GM18861 (cell line): Measurements from ENCODE around the gene IL26.

Source experiments
- ATAC-seq: cut with Tn5 transposase; IDR thresholded peaks from one replicate; pipeline ENCODE4 v1.9.1; 2021; ENCODE audit not compliant: unreplicated experiment

IL26 gene, protein sequence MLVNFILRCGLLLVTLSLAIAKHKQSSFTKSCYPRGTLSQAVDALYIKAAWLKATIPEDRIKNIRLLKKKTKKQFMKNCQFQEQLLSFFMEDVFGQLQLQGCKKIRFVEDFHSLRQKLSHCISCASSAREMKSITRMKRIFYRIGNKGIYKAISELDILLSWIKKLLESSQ

DNA sequence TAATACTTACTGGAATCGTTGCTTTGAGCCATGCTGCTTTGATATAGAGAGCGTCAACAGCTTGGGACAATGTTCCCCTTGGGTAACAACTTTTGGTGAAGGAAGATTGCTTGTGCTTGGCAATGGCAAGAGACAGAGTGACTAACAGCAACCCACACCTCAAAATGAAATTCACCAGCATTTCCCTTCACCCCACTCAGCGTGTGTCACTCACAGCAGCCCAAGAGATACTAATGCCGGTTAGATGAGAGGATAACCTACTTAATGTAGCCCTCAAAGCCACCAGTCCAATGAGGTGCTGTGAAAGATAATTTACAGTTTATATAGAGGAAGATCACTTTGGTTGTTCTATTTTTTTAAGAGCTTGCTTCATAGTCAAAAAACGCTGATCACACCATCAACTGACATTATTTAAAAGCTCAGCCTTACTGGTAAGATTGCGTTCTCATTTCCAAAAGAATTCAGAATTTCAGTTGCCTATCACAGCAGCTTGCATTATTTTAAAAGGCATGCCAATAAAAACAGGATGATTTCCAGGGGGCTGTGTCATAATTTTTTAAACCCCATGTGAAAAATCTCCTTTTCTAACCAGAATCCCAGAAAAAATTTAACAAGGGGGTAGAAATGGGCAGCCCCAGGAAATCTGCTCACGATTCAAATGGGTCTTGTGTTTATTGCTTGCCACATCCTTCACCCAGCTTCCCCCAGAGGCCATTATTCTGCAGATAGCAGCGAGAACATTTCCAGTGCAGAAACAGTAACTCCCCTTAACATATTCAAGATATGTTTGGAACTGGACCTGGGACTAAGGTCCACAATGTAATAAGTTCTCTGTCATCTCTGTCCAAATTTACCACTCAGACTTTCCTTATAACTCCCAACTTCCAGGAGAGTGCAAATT lies at the start of gene IL26:
TSS of gene IL26 (minus strand) at position 235 of the 901 bp plus-strand sequence. CDS start at position 181, 54 bp downstream.
- no peak for ATAC-seq

DNA sequence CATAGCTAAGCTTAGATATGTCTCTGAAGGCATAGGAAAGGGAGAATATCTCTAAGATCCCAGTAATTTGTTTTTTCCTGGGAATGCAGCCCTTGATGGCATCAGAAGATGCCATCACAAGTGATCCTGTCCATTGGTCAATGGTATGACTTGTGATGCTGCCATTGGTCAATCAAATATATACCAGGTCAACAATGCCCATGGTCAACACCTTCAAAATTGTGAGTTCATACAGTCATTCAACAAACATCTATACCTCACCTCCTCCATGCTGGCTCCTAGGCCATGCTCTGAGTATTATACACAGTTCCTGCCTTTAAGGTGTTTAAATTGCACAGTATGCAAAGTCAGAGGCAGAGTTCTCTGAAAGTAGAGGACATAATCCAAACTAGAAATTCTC lies 47.1 kb upstream of the IL26 start:
- no peak for ATAC-seq

DNA sequence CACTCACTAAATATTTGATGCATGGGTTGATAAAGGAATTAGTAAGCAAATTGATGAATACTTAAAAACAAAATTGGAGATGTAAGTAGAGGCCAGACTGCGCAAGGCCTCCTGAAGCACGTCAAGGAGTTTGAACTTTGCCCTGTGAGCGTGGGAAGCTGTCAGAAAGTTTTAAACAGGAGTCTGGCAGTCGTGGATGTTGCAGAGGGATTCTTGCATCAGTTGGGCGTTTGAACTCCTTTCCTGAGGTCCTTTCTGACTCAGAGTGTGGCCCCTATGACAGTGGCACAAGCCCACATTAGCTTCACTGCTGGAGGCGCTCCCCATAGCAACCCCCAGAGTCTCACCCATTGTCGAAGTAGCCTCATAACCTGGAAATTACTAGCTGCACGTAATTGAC lies 45.7 kb upstream of the IL26 start:
- no peak for ATAC-seq

DNA sequence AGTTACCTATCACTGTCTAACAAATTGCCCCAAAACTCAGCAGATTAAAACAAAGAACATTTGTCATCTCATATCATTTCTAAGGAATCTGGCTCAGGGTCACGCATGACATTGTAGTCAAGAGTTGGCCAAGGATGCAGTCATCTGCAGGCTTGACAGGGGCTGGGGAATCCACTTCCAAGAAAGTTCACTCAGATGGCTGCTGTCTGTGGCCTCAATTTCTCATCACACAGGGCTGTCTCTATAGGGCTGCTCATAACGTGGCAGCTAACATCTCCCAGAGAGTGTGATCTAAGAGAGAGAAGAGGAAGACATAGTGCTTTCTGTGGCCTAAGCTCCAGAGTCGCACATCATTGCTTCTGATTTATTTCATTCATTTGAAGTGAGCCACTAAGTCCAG lies 44.7 kb upstream of the IL26 start:
- ATAC-seq = no peak

DNA sequence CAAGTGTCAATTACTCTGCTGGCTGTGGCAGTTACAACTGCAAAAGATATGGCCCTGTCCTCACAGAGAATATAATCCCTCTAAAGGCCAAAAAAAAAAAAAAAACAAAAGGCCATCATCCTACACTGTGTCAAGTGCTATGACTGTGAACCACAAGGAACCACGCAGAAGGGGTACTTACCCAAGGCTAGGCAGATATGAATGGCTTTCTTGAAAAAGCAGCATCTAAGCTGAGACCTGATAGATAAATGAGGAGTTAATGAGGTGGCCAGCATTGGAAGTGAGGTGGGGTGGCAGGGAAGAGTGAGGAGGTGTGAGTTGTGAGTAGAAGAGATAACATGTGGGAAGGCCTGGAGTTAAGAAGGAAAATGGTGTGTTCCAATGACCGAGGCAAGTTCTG lies 44.2 kb upstream of the IL26 start:
- ATAC-seq = no peak

DNA sequence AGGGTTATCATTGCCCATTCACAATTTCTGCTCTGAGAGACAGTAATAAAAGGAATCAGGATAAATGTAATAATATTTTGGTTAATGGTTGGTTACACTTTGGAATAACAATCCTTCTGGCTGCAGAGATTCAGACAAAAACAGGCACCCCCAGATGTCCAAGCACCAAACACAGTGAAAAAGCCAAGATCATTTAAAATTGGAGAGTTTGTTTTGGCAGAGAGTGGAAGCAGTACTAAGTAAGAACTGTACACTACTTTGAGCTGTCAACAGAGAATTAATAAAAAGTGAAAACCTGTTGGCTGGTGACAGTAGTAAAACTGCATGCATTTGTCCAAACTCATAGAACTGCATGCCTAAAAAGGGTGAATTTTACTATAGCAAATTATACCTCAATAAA lies 43.4 kb upstream of the IL26 start:
- ATAC-seq = no peak

DNA sequence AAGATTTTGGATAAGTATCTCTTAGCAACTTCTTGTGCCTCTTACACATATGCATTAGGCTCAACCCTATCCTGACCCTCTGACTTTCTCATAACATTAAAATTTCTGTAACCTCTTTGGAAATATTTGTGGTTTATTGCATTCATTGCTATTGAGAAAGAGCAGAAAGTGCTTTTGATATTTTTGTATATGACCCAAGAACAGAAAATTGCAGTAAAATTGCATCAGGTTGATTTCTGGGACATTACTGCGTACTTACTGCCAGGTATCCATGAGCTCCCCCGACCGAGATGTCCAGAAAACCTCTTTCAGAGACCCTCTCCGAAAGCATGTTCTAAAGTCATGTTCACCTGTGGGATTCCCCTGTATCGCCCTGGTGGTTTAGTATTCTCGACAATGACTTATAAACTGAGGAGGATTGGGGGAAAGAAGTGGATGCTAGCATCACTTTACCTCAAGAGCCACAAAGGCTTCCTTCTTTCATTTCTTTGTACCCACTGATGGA lies 42.3 kb upstream of the IL26 start:
- ATAC-seq = no peak

DNA sequence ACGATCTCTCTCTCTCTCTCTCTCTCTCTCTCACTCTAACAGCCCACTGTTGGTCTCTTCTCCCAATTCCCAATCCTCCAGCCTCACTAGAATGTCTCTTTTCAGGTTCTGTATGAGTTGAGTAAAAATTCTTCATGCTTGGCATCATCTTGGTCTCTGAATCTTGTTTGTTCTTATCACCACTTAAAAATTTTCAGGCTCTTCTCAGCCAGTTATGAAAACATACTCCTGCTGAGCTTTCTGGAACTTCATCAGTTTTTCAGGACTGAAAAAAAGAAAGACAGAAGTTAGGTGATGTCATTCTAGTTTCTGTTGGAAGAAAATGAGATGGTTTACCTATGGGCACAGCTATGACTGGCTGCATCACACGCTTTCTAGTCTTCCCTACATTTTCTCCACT lies 39.2 kb upstream of the IL26 start:
- no peak for ATAC-seq

DNA sequence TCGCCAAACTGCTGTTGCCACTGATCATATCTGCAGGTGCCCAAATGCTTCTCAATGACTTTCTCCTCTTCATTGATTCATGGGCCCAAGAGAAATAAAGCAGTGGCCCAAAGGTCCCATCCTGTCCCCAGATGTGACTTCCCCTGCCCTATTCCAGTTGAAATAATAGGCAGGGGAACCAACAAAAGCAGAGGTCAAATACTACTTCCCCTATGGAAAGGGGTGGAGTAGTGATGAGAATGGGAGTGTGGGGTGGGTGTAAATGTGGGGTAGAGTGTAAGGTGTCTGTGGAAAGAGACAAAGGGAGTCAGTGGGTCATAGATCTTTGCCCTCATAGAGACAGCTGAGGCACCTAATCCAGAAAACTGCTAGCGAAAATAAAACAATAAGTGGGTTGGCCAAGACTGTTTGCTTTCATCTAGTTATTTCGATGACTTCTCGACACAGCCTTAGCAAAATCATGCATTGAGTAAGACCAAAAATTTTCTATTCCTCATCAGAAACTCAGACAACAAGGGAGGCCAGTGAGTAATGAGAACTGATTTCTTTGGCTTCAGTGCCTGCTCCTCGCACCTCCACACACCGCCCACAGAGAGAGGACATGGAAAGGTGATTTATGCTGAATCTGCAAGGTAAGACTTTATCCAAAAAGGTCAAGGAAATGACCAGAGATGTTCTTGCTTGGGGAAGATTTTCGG lies 38.7 kb upstream of the IL26 start:
- ATAC-seq = no peak

DNA sequence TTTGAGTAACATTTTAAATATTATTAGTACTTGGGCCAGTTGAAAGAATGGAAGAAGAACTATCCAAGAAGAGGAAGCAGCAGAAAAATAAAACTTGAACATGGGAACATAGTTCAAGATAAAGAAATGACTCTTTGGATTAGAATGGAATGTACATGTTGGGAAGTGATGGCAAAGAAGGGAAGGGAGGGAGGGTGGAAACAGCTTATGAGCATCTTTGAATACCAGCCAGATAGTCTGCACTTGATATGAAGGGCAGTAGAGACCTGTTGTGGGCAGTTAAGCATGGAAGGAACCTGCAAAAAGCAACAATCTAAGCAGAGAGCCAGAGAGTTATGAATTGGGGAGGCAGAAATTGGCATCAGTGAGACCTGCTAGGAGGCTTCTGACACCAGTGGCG lies 37.8 kb upstream of the IL26 start:
- no peak for ATAC-seq

DNA sequence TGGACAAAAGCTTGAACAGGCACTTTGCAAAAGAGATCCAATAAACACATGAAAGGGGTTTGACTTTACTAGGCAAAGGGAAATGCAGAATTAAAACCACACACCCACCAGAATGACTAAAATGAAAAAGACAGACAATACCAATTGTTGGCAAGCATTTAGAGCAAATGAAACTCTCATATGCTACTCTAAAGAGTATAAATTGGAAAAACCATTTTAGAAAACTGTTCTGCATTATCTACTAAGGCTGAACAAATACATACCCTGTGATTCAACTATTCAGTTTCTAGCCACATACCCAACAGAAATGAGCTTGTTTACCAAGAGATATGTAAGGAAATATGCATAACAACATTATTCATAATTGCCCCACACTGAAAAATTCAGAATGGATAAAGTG lies 36.3 kb upstream of the IL26 start:
- no peak for ATAC-seq

DNA sequence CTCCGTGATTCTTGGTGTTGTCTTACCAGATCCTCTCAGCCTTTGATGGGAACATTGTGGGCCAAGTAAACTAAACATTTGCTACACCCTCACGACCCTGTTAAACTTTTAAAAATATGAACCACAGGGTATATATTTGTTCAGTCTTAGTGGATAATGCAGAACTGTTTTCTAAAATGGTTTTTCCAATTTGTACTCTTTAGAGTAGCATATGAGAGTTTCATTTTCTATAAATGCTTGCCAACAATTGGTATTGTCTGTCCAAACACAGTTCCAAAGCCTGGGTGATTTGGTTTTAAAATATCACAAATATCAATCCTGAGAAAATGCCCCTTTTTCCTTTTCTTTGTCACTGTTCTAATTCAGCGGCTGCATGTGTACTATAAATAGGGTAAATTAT lies 34.5 kb upstream of the IL26 start:
- ATAC-seq = no peak

DNA sequence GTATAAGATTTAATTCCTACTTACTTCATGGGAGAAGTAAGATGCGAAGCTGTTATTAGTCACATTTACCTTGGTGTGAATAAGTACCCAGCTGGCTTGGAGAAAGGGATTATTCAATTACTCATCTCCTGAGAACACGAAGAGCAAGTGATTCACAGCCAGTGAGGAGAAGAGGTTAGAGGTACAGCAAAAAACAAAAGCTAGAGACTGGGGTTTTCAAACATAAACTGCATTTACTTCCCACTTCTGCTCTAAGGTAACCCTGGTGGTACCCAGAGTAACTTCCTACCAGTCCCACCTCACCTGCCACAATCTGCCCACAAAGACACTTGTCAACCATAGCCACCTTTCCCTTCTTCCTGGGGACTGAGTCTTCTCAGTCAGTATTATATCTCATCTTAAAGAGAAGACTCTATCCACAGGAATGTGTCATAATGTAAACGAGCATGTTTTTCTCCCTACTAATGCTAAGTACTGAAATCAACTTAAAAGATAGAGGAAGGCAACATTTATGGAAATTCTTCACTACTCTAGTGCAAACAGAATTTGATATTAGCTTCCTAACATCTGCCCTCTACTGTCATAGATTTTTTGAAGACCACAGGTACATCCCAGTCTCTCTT lies 33.8 kb upstream of the IL26 start:
- ATAC-seq = no peak

DNA sequence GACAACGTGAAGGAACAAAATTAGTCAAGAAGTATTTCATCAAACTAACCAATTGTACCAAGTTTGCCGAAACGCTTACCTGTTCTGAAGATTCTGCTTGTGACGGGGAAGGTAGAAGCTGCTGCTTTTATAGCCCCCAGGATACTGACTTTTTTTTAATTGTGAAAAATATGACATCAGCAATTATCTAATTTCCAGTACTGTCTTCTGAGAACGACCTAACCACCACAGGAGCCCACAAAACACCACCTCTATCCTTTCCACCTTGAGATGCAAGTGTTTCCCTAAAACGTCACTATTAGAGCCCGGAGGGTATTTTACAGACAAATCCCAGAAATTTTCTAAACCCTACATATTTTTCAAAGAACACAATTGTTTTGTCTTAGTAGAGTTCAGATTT lies 27.9 kb upstream of the IL26 start, which contains the start of gene IL22:
TSS of gene IL22 (minus strand) at position 101 of the 400 bp plus-strand sequence. CDS start 156 bp downstream, outside the sequence.
- ATAC-seq = no peak

DNA sequence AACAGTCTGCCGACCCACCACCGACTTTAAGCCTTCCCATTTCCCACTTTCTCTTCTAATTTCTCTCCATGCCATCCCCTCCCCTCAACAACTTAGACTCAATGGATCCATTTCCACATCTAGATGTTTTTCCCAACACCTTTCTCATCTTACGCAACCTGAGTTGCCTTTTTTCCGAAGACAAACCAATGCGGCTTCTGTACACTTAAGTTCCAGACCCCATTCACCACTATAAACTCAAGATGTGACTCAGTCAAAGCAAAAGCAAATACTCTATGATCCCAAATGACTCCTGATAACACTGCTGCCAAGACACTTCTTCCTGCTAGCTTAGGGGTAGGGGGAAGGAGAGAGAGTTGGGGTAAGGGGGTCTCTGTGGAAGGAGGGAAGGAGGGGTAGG lies 26.5 kb upstream of the IL26 start:
- ATAC-seq = no peak

DNA sequence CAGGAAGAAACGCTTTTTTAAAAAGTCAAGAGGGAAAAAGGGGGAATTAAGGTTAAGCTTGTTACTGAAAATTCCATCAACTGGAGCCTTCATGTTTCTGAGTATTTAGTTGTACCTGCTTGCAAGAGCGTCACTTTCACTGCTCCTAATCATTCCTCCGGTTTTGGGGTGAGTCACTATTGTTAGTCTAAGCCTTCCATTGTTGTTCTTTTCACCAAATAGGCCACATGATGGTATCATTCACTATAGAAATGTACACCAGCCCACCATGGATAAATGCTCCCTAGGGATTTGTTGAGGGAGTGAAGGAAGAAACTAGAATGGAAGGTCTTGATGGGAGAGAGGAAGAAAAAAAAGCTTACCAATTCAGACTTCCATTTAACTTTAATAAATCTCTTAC lies 24.8 kb upstream of the IL26 start:
- no peak for ATAC-seq

DNA sequence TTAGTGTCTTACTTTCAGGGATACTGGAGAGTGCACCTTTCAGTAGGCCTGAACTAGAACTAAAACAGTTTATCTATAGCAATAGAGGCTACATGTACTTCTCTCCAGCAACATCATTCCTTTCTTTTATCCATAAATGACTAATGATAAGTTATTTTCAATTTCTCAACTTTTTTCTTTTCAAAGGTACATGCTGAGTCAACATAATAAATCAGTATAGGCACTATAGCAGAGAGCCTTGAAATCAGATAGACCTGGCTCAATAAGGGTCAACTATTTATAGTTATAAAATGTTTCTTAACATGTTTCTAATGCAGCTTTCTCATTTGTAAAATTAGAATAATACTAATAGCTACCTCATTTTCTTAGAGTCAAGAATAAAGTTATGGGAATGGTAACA lies 22.2 kb upstream of the IL26 start:
- ATAC-seq = no peak

DNA sequence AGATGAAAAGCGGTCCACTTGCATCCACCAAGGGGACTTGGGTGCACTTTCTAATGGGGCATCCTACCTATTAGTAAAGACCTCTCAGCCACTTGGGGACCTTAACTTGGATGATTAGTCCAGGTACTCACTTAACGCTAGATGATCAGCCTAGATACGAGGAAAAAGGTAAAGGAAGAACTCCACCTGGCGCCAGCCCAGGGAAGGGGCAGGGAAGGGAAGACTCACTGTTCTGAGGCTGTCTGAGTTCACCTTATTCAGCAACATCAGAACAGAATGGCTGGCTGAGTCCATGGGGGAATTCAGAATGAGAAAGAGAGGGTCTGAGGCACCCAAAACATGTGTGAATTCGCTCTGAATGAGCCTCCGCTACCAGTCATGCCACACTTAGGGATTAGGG lies 20.7 kb upstream of the IL26 start:
- no peak for ATAC-seq

DNA sequence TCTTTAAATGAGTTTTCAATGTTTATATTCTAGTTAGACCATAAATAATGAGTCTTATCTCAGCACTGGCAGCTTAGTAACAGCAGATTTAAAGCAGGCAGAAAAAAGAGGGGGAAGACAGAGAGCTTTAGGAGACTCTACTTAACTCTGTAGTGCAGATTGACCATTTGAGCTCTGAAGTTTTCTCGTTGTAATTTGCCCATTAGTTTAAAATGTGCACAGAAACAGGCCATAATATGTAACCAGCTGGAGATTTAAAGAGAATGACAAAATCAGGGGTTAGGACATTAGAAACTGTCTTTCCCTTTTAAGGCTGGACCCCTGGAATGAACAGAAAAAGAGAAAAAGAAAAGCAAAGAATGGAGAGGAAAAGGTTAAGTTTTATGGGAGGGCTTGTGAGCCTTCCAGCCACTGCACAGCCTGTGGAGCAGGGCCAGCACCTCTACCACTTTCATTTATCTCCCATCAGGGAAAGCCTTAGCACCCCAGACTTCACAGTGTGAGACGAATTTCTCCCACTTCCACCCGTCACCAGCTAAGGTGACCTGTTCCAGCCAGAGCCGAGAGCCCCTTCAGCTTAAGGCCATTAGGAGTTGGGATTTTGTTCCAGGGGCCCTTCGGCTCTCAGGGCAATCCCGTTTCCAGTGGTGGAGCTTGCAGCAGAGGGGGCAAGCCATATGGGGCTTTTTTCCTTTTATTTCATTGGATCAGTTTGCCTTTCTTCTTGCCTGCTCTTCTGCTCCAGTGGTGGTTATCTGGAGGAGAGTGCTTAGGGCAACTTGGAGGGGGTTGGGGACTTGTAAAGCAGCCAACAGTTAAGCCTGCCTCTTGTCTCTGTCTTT lies 19.8 kb upstream of the IL26 start:
- no peak for ATAC-seq

DNA sequence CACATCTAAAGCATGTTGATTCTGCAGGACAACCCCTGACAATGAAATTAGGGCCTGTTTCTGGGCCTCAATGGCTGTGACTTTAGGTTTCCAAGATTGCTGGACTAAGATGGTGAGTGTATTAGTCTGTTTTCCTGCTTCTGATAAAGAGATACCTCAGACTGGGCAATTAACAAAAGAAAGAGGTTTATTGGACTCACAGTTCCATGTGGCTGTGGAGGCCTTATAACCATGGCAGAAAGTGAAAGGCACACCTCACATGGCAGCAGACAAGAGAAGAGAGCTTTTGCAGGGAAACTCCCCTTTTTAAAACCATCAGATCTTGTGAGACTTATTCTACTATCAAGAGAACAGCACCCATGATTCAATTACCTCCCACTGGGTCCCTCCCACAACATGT lies 17.2 kb upstream of the IL26 start:
- ATAC-seq = no peak
